ENCODE measurements around the gene NAV2.

NAV2 gene

GRCh38 chr11:19689281-19690000 lies 23.2 kb upstream of the NAV2 start:
- no peak for DNase-seq

DNA sequence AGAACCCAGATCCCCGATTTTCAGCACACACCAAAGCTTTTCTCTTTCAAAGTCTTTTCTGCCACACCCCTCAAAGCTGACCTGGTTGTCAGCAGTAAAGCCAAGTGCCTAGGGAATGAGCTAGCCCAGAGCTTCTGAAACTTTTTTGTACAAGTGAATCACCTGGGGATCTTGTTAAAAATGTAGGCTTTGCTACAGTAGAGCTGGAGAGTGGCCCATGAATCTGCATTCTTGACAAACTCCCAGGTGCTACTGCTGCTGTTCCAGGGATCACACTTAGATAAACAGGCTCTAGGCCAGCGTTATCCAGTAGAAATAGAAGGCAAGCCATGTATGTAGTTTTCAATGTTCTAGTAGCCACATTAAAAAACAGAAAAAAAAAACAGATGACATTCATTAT lies 21.8 kb upstream of the NAV2 start:
- DNase-seq: no peak

GRCh38 chr11:19691815-19692500 lies 20.7 kb upstream of the NAV2 start:
- no peak for DNase-seq

GRCh38 chr11:19693146-19693545 lies 19.5 kb upstream of the NAV2 start:
- DNase-seq: no peak

- DNase-seq: no peak
Measured at GRCh38 chr11:19694796-19695345, 17.8 kb upstream of the NAV2 start.

GRCh38 chr11:19696073-19696472 lies 16.6 kb upstream of the NAV2 start:
- DNase-seq: no peak

DNA sequence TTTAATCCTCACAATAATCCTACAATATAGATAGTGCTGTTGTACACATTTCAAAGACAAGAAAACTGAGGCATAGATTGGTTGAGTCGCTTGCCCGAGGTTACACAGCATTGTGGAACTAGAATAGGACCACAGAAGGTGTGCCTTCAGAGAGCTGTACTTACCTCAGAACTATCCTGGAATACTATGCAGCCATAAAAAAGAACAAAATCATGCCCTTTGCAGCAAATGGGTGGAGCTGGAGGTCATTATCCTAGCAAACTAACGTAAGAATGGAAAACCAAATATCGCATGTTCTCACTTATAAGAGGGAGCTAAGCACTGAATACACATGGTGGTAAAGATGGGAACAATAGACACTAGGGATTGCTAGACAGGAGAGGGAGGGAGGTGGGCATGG lies 15.7 kb upstream of the NAV2 start:
- no peak for DNase-seq

- no peak for DNase-seq
Measured at GRCh38 chr11:19697721-19698121, 14.9 kb upstream of the NAV2 start.

DNA sequence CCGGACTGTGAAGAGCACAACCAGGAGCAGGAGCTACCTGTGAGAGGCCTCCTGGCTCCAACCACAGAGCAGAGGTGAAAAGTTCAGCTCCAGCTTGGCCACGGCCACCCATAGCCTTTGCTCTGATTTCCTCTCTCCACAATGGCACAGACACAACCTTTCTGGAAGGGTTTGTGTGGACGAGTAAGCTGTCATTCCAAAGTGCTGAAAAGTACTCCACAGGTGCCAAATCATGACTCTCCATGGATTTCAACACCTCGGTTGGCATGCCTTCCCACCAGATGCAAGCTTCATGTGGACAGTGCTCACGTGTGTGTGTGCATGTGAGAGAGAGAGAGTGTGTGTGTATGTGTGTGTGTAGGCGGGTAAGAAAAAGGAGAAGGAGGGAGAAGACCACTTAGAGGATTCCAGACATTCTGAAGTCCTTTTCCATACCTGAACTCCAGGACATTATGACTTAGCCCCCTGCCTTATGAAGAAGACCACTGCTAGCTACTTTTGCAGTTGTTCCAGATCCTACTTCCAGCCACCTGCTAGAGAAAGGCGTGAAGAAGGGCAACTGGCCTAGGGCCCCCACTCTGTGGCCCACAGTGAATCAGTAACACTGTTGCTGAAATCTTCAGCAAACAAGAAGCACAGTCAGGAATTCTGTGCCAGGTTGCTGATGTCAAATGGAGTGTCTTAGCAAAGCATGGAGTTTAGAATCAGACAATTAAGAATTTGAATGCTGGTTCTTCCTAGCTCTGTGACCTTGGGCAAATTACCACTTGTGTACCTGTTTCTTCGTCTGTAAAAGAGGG lies 13.9 kb upstream of the NAV2 start:
- no peak for DNase-seq

DNA sequence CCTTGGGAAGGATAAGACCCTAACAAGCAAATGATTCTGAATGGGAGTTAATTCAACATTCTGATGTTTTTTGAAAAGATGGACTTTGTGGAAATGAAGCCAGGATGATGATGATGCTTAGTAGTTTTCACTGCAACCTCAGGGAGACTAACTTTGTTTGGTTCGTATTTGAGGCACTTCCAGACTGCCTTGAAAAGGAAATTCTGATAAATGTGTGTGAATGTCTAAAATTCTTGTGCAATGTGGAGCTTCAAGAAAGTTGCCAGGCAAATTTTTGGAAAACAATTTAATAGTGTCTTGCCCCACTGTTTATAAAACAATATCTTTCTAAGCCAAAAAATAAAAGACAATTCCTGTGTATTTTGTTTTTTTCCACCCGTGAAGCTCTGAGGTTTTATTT lies 11.2 kb upstream of the NAV2 start:
- no peak for DNase-seq

DNA sequence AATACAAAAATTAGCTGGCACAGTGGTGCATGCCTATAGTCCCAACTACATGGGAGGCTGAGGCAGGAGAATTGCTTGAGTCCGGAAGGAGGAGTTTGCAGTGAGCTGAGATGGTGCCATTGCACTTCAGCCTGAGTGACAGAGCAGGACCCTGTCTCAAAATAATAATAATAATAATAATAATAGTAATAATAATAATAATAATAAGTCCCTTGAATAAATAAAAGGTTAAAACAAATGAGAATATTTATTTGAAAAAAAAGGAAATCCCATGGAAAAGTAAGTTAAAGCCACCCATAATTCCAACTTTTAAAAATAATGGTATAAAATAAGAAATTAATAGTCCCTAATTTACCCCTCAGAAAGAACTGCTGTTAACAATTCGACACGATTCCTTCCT lies 10.0 kb upstream of the NAV2 start:
- DNase-seq: no peak

- no peak for DNase-seq
Measured at GRCh38 chr11:19703211-19703610, 9.4 kb upstream of the NAV2 start.

DNA sequence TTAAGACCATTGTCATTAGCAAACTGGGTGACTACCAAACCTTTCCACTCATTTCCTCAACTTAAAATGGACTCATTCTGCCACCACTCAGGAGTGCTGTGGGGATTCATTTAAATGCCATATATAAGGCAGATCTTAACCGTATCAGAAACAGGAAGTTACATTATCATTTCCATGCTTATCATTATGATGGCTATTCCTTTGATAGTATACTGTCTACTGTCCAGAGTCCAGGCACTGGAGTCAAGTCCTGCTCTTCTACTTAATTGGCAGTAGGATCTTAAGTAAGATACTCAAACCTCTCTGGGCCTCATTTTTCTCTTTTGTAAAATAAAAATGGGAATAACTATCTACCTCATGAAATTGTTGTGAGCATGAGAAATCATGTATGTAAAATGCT lies 8.4 kb upstream of the NAV2 start:
- no peak for DNase-seq

DNA sequence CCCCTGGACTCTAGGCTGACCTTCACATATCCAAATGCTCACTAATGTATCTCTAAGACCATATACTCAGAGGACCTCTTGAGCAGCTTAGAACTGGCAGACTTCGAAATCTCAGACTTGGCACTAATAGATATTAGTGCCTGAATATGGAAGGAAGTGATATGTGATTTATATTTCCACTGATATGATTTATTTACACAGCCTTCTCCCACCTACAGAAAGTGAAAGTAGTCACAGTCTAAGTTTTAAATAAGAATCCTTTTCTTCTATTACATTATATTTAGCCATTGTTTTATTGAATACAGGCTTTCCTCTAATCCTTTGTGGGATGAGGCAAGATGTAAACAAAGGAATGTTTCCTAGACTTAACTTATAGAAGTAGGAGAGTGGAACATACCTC lies 6.7 kb upstream of the NAV2 start:
- DNase-seq: no peak

DNA sequence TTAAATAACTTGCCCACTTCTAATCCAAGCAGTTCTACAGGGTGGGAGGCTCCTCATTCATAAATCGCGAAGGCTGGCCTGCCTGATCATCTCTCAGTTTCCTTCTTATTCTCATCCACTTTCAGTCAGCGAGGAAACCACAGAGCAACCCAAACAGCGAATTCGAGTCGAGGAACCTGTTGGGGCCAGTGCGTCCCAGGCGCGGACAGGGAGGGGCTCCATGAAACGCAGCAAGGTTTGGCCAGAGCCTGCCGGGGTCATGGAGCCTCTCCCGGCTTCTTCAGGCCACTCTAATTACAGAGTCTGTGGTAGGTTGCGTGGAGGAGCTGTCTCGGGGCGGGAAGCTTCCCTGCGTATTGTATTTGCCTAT lies 741 bp upstream of the NAV2 start:
- DNase-seq: no peak

- DNase-seq: no peak
Measured at GRCh38 chr11:19713196-19714021, 772 bp downstream of the NAV2 start.

GRCh38 chr11:19714022-19714386 lies 1.4 kb downstream of the NAV2 start:
- no peak for DNase-seq

DNA sequence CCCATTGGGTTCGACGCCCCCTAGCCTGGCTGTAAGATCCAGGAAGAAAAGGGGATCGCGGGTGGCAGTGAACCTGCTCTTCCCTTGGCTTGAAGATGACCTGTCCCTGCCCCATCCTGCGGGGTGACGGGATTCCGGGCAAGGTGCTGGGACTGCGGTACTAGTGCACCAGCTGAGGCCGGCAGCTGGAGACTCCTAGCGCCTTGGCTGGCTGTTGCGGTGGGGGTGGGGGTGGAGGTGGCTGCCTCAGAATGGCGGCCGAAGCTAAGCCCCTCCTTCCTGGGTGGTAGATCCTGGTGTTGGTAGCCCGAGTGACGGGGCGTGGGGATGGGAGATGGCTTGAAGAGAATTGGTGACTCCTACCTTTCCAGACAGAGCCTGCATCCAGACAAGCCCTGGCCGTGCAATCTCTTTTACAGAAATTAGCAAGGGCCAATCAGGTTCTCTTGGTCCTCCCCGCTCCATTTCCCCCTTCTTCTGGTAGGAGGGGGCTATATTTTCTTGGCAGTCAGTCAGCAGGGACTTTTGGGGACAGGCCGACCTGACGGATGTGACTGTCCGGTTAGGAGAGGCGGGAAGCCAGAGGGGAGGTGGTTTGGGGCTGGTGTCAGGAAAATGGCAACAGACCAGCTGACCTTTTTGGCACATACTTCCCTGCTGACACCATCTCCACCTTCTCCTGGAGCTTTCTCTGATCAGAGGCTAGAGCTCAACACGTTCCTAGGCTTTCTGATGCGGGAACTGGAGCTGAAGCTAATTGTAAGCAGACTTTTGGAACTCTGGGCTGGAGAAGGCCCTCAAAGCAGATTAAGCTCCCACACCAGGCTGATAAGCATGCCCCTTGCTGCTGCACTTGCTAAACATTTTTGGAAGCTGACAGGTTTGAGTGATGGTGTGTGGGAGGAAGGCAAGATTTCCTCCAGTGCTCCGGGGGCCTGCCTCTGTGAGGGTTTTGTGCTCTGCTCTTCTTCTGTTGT lies 2.0 kb downstream of the NAV2 start:
- DNase-seq: no peak

GRCh38 chr11:19715373-19715772 lies 2.7 kb downstream of the NAV2 start:
- DNase-seq: no peak

GRCh38 chr11:19718051-19718450 lies 5.4 kb downstream of the NAV2 start:
- no peak for DNase-seq

GRCh38 chr11:19718951-19719350 lies 6.3 kb downstream of the NAV2 start:
- DNase-seq: no peak

DNA sequence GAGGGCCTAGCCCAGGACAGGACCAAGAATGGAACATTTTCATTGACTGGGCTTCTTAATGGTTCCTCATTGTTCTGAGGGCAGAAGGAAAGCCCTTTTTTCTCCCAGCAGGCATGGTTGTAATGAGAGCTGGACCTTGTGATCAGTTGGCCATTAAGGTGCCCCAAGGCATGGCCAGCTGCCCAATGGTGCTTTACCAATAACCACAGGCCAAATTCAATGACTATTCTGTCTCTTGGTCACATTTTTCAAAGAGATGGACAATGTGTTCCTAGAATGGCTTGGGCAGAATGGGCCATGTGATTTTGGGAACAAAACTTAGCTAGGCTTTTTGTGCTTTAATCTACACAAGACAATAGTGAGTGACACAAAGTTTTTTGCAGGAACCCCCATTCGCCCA lies 7.3 kb downstream of the NAV2 start:
- no peak for DNase-seq

Data from NCI-H2171 (cell line).